NT2/D1 (cell line): Measurements from ENCODE around the gene C2CD3.

Source experiments
- SUZ12 ChIP-seq: IDR thresholded peaks from 2 replicates; pipeline ENCODE4 v1.6.1; 2011; ENCODE audit not compliant: insufficient read length, insufficient read depth; ENCODE audit errors: extremely low read depth
- YY1 ChIP-seq: IDR thresholded peaks from 2 replicates; pipeline ENCODE4 v1.6.1; 2011; ENCODE audit not compliant: insufficient read length, insufficient read depth
- ZNF274 ChIP-seq: IDR thresholded peaks from 2 replicates; pipeline ENCODE4 v1.6.1; 2011; ENCODE audit warnings: mild to moderate bottlenecking, low read depth, low read length

- TF ChIP-seq YY1 (no peak), ZNF274 (no peak), SUZ12 (no peak)
These were observed 182.6 kb downstream of the C2CD3 start for GRCh38 chr11:73988227-73988626.
